ENCODE results near the gene RDH5. TPM values are rescaled to one million over a fixed set of nuclear protein-coding genes. Genes with fewer than 3 reads are reported as not detected.
"Not testable (repeated sequence)": the region's sequence is repeated elsewhere in the genome, so short reads cannot be mapped to it uniquely, and the experiment has no call there.

RDH5 gene
- total RNA-seq, 1 experiment from 2014 or later, result 5.0 TPM

- Histone ChIP-seq H3K4me3 (peak overlapping the region; percentile 65), H3K36me3 (peaks cover 3% of the 10 kb centered on the region; the same call in 1 of the 2 replicates), H3K27me3 (no peaks in the 10 kb centered on the region), H3K9me3 (no peaks in the 10 kb centered on the region)
- no peak for DNase-seq
These were observed 24.3 kb downstream of the RDH5 start for GRCh38 chr12:55744340-55745030.

DNA sequence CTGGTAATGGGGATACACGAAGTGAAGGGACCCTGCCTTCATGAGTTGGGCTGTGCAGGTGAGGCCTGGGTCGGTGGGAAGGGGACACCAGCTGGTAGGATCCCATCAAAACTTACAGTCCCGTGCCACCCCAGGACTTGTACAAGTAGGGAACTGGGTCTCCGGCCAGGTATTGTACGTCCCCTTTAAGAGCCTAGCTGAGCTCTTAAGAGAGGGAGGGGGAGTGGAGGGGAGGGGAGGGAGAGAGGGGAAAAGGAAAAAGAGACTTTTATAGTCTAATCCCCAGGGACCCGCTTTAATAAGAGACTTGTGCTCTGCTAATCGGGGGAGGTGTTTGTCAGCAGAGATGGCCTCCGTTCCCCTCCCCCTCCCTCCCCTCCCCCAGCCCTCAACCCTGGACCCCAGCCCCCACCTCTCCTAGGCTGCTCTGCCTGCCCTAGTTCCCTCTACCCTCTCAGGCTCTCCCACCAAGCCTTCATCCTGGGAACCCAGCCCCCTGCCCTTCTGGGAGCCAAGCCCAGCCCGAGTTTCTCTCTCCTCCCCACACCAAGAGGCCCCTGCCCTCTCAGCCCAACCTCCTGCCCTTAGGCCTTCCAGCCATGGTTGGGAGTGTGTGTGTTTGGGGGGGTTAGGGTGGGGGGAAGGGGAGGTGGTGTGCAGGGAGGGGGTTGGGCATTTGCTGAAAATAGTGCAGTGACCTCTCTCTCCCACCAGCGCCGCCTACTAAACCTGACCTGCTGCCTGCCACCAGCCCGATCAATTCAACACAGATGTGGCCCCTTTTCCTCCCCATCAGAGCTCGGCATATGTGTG, 25.4 kb downstream of the RDH5 start:
- H3K9me3 ChIP-seq, result no peaks in the 10 kb centered on the region
- DNase-seq, result no peak
- H3K36me3 ChIP-seq, result peaks cover 3% of the 10 kb centered on the region; the same call in 1 of the 2 replicates
- H3K27me3 ChIP-seq, result no peaks in the 10 kb centered on the region
- no peak overlapping the region for H3K4me3 ChIP-seq

DNA sequence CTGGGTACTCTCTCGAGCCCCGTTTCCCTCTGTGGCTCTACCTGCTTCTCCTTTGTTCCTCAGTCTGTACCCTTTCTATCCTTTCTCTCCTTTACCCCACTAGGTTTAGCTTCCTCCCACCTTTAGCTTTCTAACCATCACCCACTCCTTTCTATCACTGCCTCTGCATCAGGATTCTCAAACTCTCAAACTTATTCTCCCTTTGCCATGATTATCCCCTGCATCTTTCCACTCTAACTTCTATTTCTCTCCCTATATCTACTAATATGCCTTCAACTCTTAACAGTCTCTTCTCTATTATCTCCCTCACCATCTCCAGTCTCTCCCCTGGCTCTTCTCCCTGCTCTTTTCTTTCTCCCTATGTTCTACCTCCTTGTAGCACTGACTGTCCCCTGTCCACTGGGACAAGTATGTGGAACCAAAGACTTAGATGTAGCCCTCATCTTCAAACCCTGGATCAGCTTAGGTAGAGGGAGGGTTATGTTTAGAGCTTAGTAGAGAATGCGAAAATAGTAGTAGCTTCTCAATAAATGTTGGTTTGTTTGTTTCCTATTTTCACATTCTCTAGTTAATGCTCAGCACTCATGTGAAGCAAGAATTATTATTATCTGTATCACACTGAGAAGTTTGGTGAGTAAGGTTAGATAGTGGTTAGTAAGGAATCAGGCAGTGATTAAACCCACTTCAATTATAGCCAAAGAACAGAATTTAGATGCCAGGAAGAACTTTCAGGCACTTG, 26.1 kb downstream of the RDH5 start:
- no peak overlapping the region for H3K4me3 ChIP-seq
- peaks cover 5% of the 10 kb centered on the region; the same call in 1 of the 2 replicates for H3K36me3 ChIP-seq
- H3K27me3 ChIP-seq, result no peaks in the 10 kb centered on the region
- no peak for DNase-seq
- no peaks in the 10 kb centered on the region for H3K9me3 ChIP-seq

DNA sequence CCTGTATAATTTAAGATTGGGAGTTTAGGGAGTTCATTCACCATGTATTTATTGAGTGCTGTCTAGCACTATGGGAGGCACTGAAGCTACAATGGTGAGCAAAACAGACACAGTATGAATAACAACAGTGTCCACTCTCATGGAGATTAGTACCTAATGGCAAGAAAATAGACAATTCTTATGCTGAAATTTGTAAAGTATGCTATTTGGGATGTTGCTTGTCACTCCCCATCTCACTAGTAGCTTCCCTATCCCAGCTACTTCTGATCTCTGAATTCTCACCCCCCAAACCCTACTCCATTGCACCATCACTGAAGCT, 26.7 kb downstream of the RDH5 start:
- H3K9me3 ChIP-seq, result no peaks in the 10 kb centered on the region
- no peaks in the 10 kb centered on the region for H3K27me3 ChIP-seq
- peaks cover 10% of the 10 kb centered on the region for H3K36me3 ChIP-seq
- no peak for DNase-seq
- no peak overlapping the region for H3K4me3 ChIP-seq

- DNase-seq, result no peak
- peaks cover 26% of the 10 kb centered on the region for H3K36me3 ChIP-seq
- H3K4me3 ChIP-seq, result no peak overlapping the region
These were observed 28.2 kb downstream of the RDH5 start for GRCh38 chr12:55748230-55748993.

GRCh38 chr12:55755246-55755645, 35.1 kb downstream of the RDH5 start:
- no peaks in the 10 kb centered on the region for H3K27me3 ChIP-seq
- H3K36me3 ChIP-seq, result peaks cover 84% of the 10 kb centered on the region
- H3K9me3 ChIP-seq, result no peaks in the 10 kb centered on the region
- H3K4me3 ChIP-seq, result no peak overlapping the region
- DNase-seq, result no peak

More at GRCh38 chr12:55748230-55748993, 28.2 kb downstream of the RDH5 start:
- Histone ChIP-seq H3K9me3 (no peaks in the 10 kb centered on the region), H3K27me3 (no peaks in the 10 kb centered on the region)

DNA sequence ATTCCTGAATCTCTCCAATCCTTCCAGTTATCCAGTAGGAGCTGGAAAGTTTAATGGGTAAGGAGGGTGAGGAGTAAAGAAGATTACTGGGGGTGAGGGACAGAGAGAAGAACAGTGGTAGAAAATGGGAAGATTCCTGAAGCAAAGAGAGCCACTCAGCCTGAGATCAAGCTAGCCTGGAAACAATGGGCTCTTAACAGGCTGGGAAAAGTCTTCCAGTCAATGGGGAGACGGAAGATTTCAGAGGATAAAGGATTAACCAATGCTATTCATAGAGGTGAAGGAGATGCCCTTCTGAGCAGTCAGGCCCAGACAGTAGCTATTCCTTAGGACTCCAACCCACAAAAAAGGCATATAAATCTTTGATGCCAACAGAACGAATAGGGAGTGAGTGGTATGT, 37.5 kb downstream of the RDH5 start:
- Histone ChIP-seq H3K9me3 (no peaks in the 10 kb centered on the region), H3K36me3 (peaks cover 86% of the 10 kb centered on the region), H3K4me3 (no peak overlapping the region), H3K27me3 (no peaks in the 10 kb centered on the region)
- no peak for DNase-seq

DNA sequence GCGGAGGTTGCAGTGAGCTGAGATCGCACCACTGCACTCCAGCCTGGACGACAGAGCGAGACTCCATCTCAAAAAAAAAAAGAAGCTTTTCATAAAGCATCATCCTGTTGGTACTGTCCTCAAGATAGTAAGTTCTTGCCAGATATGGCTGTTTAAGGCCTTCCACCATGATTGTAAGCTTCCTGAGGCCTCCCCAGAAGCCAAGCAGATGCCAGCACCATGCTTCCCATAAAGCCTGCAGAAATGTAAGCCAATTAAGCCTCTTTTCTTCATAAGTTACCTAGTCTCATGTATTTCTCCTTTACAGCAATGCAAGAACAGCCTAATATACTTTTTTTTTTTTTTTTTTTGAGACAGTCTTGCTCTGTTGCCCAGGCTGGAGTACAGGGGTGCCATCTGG, 38.4 kb downstream of the RDH5 start:
- peaks cover 82% of the 10 kb centered on the region for H3K36me3 ChIP-seq
- not testable (repeated sequence) for DNase-seq, H3K9me3 ChIP-seq, H3K27me3 ChIP-seq, H3K4me3 ChIP-seq

DNA sequence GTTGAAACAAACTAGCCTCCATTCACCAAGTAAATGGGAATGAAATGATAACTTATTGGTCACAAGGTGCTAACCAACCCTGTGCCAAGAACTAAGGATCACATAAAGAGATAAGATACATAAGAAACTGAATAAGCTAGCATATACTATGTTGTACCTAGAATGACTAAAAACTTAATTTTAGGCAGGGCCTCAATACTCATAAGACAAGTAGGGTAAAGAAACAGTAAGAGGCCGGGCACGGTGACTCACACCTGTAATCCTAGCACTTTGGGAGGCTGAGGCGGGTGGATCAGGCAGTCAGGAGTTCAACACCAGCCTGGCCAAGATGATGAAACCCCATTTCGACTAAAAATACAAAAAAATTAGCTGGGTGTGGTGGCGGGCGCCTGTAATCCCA, 40.5 kb downstream of the RDH5 start:
- Histone ChIP-seq H3K27me3 (no peaks in the 10 kb centered on the region), H3K9me3 (no peaks in the 10 kb centered on the region), H3K36me3 (peaks cover 69% of the 10 kb centered on the region), H3K4me3 (no peak overlapping the region)
- DNase-seq, result no peak

GRCh38 chr12:55762646-55763045, 42.5 kb downstream of the RDH5 start:
- Histone ChIP-seq H3K36me3 (peaks cover 57% of the 10 kb centered on the region), H3K27me3 (no peaks in the 10 kb centered on the region), H3K9me3 (no peaks in the 10 kb centered on the region), H3K4me3 (no peak overlapping the region)
- DNase-seq, result no peak

GRCh38 chr12:55765736-55766290, 45.6 kb downstream of the RDH5 start:
- no peak for DNase-seq
- H3K36me3 ChIP-seq, result peaks cover 43% of the 10 kb centered on the region
- H3K27me3 ChIP-seq, result no peaks in the 10 kb centered on the region
- no peak overlapping the region for H3K4me3 ChIP-seq
- H3K9me3 ChIP-seq, result no peaks in the 10 kb centered on the region; the same call in 1 of the 2 replicates

DNA sequence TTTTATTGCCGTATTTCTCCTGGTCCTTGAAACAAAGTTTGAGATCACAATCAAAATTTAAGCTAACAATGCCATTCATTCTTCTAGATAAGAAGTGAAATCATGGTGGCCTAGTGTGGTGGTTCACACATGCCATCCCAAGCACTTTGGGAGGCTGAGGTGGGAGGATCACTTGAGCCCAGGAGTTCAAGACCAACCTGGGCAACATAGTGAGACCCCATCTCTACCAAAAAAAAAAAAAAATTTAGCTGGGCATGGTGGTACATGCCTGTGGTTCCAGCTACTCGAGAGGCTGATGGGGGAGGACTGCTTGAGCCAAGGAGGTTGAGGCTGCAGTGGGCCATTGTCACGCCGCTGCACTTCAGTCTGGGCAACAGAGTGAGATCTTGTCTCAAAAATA, 47.0 kb downstream of the RDH5 start:
- DNase-seq, result no peak
- Histone ChIP-seq H3K36me3 (peaks cover 45% of the 10 kb centered on the region), H3K27me3 (no peaks in the 10 kb centered on the region), H3K4me3 (no peak overlapping the region), H3K9me3 (no peaks in the 10 kb centered on the region; the same call in 1 of the 2 replicates)

- Histone ChIP-seq H3K27me3 (no peaks in the 10 kb centered on the region), H3K9me3 (no peaks in the 10 kb centered on the region; the same call in 1 of the 2 replicates), H3K36me3 (peaks cover 55% of the 10 kb centered on the region), H3K4me3 (no peak overlapping the region)
- DNase-seq, result no peak
These were observed 51.5 kb downstream of the RDH5 start for GRCh38 chr12:55771736-55772135.

Measured in MG63 (cell line).